D721Med (cell line): ENCODE data around the gene ARHGAP6.

Source experiments
- DNase-seq: peaks from one replicate; pipeline ENCODE4 v3.0.0; 2011; ENCODE audit warnings: low spot score; ENCODE audit not compliant: insufficient read length
- FAIRE-seq: peaks from 2 replicates; lab custom pipeline; 2011; peaks lifted over from hg19 to GRCh38; lab: Jason Lieb, UNC
- TF ChIP-seq, protein P1 (sequence below): IDR thresholded peaks from 2 replicates; pipeline ENCODE4 v1.5.1; 2012; ENCODE audit warnings: mild to moderate bottlenecking, control low read depth; ENCODE audit not compliant: insufficient read depth; ENCODE audit errors: missing control alignments

ARHGAP6 gene

DNA sequence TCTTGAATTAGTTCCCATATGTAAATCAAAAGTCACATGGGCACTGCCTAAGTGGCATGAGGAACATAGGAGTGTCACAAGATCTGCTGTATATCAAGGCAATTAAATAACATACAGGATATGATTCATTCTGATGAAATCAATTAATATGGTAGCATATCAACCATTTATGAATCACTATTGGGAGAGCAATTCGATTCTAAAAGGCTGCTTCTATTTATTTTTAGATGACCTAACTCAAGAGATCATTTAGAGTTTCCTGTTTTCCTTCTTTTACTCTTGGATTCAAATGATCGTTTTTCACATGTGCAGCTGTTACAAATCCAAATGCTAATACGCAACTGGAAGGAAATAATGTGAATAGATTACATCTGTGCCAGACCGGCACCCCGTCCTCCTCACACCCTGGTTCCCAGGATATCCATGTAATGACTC is 472.7 kb downstream of the ARHGAP6 start:
- FAIRE-seq (no peak), DNase-seq (no peak)
- TF ChIP-seq, protein P1, sequence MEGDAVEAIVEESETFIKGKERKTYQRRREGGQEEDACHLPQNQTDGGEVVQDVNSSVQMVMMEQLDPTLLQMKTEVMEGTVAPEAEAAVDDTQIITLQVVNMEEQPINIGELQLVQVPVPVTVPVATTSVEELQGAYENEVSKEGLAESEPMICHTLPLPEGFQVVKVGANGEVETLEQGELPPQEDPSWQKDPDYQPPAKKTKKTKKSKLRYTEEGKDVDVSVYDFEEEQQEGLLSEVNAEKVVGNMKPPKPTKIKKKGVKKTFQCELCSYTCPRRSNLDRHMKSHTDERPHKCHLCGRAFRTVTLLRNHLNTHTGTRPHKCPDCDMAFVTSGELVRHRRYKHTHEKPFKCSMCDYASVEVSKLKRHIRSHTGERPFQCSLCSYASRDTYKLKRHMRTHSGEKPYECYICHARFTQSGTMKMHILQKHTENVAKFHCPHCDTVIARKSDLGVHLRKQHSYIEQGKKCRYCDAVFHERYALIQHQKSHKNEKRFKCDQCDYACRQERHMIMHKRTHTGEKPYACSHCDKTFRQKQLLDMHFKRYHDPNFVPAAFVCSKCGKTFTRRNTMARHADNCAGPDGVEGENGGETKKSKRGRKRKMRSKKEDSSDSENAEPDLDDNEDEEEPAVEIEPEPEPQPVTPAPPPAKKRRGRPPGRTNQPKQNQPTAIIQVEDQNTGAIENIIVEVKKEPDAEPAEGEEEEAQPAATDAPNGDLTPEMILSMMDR, result no peak

DNA sequence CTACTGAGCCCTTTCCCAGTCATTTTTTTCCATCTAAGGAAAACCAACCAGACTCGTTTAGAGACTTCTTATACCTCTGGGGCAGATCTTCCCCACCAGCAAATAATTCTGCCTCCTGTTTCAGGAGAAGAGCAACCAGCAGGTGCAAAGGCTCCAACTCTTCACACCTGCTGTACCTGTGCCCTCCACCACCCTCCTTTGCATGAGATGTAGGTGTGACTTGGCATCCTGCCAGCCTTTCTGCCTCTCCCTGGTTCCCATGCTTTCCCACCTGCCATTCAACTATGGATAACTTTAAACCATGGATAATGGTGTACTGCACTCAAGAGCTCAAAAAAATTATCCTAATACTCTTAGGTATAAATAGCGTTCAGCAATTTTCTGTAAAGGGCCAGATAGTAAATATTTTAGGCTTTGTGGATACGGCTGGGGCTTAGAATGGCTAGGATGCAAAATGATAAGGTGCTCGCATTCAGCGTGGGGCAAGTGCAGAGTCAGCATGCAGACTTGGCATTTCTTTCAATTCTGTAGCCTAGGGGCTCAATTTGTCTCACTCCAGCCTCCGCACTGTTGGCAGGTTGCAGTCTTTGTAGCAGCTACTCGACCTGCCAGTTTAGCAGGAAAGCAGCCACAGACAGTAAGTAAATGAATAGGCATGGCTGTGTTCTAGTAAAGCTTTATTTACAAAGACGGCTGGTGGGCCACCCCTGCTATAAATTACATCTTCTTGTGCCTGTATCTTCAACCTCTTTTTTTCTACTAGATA is 474.8 kb downstream of the ARHGAP6 start:
- TF ChIP-seq, protein P1, result no peak
- DNase-seq, result no peak
- no peak for FAIRE-seq

- TF ChIP-seq, protein P1, result no peak
- DNase-seq (no peak), FAIRE-seq (no peak)
These were observed 476.6 kb downstream of the ARHGAP6 start for GRCh38 chrX:11189097-11189496.

DNA sequence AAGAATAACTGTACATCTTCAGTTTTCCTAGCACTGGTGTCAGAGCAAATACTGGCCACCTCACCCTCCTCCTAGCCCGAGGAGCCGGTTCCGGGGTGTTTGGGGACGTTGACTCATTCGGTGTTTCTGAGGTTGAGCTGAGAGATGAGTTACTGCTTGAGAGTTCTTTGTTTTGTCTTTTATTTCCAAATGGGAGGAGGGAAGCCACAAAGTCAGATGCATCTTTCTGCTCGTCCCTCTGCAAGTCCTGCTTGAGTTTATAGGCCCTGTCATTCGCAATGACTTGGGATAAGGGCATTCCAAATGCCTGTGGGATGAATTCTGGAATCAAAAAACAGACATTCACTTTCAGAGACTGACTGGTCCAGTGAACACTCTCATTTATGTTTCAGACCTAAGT is 477.1 kb downstream of the ARHGAP6 start:
- TF ChIP-seq, protein P1, result no peak
- DNase-seq (no peak), FAIRE-seq (no peak)

DNA sequence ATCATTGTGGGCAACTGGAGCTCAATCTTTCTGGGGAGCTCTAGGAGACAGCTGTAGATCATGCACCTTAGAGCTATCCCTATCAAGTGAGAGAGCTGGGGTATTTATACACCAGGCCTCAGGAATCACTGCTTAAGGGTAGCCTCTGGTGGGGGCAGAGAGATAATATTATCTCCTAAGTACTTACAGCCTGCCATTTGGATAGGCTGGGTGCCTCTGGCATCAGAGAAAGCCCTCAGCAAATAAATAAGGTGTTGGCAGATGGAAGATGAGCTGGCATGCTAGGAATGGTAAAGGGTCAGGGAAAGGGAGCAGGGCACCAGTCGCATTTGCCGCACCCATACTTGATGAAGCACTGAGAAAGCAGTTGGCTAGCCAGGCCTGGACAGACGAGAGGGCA is 478.7 kb downstream of the ARHGAP6 start:
- TF ChIP-seq, protein P1, result no peak
- FAIRE-seq (no peak), DNase-seq (no peak)

DNA sequence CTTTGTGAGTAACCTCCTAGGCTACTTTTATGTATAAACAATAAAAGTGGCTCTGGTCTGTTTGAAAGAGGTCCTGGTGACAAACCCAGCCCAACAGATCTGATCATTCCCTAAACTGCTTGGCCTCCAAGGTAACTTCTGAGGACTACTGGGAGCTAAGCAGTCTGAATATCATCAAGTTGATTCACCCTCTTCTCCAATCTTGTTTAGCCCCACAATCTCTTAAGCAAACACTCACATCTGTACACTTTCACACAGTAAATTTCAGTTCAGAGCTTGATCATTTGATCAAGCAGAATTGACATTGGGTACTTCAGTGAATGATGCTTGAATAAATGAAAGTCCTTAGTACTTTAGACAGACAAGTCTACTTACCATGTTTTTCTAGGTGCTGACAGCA is 479.9 kb downstream of the ARHGAP6 start:
- FAIRE-seq (no peak), DNase-seq (no peak)
- TF ChIP-seq, protein P1, result no peak

GRCh38 chrX:11180571-11180970 is 485.1 kb downstream of the ARHGAP6 start:
- no peak for DNase-seq
- TF ChIP-seq, protein P1, result no peak
- no peak for FAIRE-seq
